Measurements from ENCODE around the gene GNGT1. TPM values are rescaled to one million over a fixed set of nuclear protein-coding genes. Genes with fewer than 3 reads are reported as not detected.

The GNGT1 gene
- total RNA-seq, 1 experiment from 2014 or later = not detected

DNA sequence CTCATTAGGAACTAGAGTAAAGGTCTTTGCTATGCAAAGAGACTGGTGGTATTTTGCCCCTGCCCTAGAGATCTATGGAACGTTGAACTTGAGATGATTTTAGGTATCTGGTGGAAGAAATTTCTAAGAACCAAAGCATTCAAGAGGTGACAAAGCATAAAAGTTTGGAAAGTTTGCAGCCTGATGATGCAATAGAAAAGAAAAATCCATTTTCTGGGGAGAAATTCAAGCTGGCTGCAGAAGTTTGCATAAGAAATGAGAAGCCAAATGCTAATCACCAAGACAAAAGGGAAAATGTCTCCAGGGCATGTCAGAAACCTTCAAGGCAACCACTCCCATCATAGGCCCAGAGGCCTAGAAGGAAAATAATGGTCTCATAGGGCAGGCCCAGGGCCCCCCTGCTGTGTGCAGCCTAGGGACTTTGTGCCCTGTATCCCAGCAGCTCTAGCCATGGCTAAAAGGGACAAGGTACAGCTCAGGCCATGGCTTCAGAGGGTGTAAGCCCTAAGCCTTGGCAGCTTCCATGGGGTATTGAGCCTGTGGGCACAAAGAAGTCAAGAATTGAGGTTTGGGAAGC, 32.3 kb upstream of the GNGT1 start:
- no peak for TF ChIP-seq CTCF (conservative IDR thresholded peaks at IDR 0.05; ENCODE audit: low read depth, low read length)
- TF ChIP-seq EZH2 (IDR thresholded peaks at IDR 0.05; ENCODE audit: borderline replicate concordance, low read depth, low read length, poor library complexity, severe bottlenecking) = no peak
- Histone ChIP-seq H3K36me3 (ENCODE audit: insufficient read depth, low read length, poor library complexity, severe bottlenecking) (no peaks in the 10 kb centered on the region), H3K9me3 (ENCODE audit: low read depth, low read length, poor library complexity, severe bottlenecking) (peaks cover 3% of the 10 kb centered on the region), H3K4me3 (ENCODE audit: low read depth, low read length, poor library complexity, severe bottlenecking) (no peak overlapping the region), H3K4me1 (ENCODE audit: insufficient read depth, low read length, poor library complexity, severe bottlenecking) (no peaks in the 10 kb centered on the region), H3K27me3 (replicated peaks; ENCODE audit: insufficient read depth, low read depth, low read length, poor library complexity) (no peaks in the 10 kb centered on the region), H3K27ac (ENCODE audit: low read depth, low read length, poor library complexity, severe bottlenecking) (no peak overlapping the region)
- no peak for DNase-seq (ENCODE audit: low spot score)
- intact Hi-C loops (cut with micrococcal nuclease; ENCODE audit: unreplicated experiment) = no loop called here
- CTCF ChIA-PET = no interaction called here
- BruUV-seq (replicated peaks) = no TSS peak
- POLR2A ChIA-PET (ENCODE audit: low non-redundant PET) = no interaction called here

- no peaks in the 10 kb centered on the region for H3K36me3 ChIP-seq (ENCODE audit: insufficient read depth, low read length, poor library complexity, severe bottlenecking)
- ChIA-PET POLR2A (ENCODE audit: low non-redundant PET) (no interaction called here), CTCF (no interaction called here)
Measured at GRCh38 chr7:93877742-93878141, 28.6 kb upstream of the GNGT1 start.

GRCh38 chr7:93879356-93879755, 27.0 kb upstream of the GNGT1 start:
- Histone ChIP-seq H3K9me3 (ENCODE audit: low read depth, low read length, poor library complexity, severe bottlenecking) (peaks cover 9% of the 10 kb centered on the region), H3K4me3 (ENCODE audit: low read depth, low read length, poor library complexity, severe bottlenecking) (no peak overlapping the region), H3K36me3 (ENCODE audit: insufficient read depth, low read length, poor library complexity, severe bottlenecking) (no peaks in the 10 kb centered on the region), H3K27ac (ENCODE audit: low read depth, low read length, poor library complexity, severe bottlenecking) (no peak overlapping the region), H3K4me1 (ENCODE audit: insufficient read depth, low read length, poor library complexity, severe bottlenecking) (no peaks in the 10 kb centered on the region), H3K27me3 (replicated peaks; ENCODE audit: insufficient read depth, low read depth, low read length, poor library complexity) (no peaks in the 10 kb centered on the region)
- no peak for DNase-seq (ENCODE audit: low spot score)
- BruUV-seq (replicated peaks) = no TSS peak
- ChIA-PET POLR2A (ENCODE audit: low non-redundant PET) (no interaction called here), CTCF (no interaction called here)
- intact Hi-C loops (cut with micrococcal nuclease; ENCODE audit: unreplicated experiment) = no loop called here
- TF ChIP-seq CTCF (conservative IDR thresholded peaks at IDR 0.05; ENCODE audit: low read depth, low read length) (no peak), EZH2 (IDR thresholded peaks at IDR 0.05; ENCODE audit: borderline replicate concordance, low read depth, low read length, poor library complexity, severe bottlenecking) (no peak)

More at GRCh38 chr7:93877742-93878141, 28.6 kb upstream of the GNGT1 start:
- no peaks in the 10 kb centered on the region for H3K4me1 ChIP-seq (ENCODE audit: insufficient read depth, low read length, poor library complexity, severe bottlenecking)
- peaks cover 9% of the 10 kb centered on the region for H3K9me3 ChIP-seq (ENCODE audit: low read depth, low read length, poor library complexity, severe bottlenecking)
- intact Hi-C loops (cut with micrococcal nuclease; ENCODE audit: unreplicated experiment) = no loop called here
- H3K4me3 ChIP-seq (ENCODE audit: low read depth, low read length, poor library complexity, severe bottlenecking) = no peak overlapping the region
- DNase-seq (ENCODE audit: low spot score) = no peak
- no TSS peak for BruUV-seq (replicated peaks)
- TF ChIP-seq EZH2 (IDR thresholded peaks at IDR 0.05; ENCODE audit: borderline replicate concordance, low read depth, low read length, poor library complexity, severe bottlenecking) (no peak), CTCF (conservative IDR thresholded peaks at IDR 0.05; ENCODE audit: low read depth, low read length) (no peak)
- H3K27me3 ChIP-seq (replicated peaks; ENCODE audit: insufficient read depth, low read depth, low read length, poor library complexity) = no peaks in the 10 kb centered on the region
- no peak overlapping the region for H3K27ac ChIP-seq (ENCODE audit: low read depth, low read length, poor library complexity, severe bottlenecking)

All from A673 (cell line).